Osteoblast (primary cell): ENCODE measurements around the gene BLOC1S4. TPM values are rescaled to one million over a fixed set of nuclear protein-coding genes. Genes with fewer than 3 reads are reported as not detected.
A peak's percentile ranks its signal among the peaks of the same experiment; 100 is the strongest.

Source experiments
- DNase-seq: peaks from one replicate; pipeline ENCODE4 v3.0.0; 2011; ENCODE audit warnings: low spot score, mixed read lengths; ENCODE audit not compliant: insufficient read length; ENCODE audit errors: missing footprints
- H2AFZ ChIP-seq: 2 replicates; pipeline ENCODE4 v1.6.0; 2011; ENCODE audit warnings: mild to moderate bottlenecking, low read length
- H3K27ac ChIP-seq: 2 replicates; pipeline ENCODE4 v1.5.1; 2011; ENCODE audit warnings: mild to moderate bottlenecking, low read depth, low read length, moderate library complexity
- H3K27me3 ChIP-seq: 2 replicates; pipeline ENCODE4 v1.6.0; 2012; ENCODE audit warnings: mild to moderate bottlenecking, control low read depth, inconsistent platforms, low read length, moderate library complexity; ENCODE audit not compliant: insufficient read depth
- H3K36me3 ChIP-seq: 2 replicates; pipeline ENCODE4 v1.5.1; 2011; ENCODE audit warnings: mild to moderate bottlenecking, low read length, control low read depth, moderate library complexity; ENCODE audit not compliant: insufficient read depth
- H3K4me1 ChIP-seq: 2 replicates; pipeline ENCODE4 v1.5.1; 2011; ENCODE audit warnings: mild to moderate bottlenecking, low read length, control low read depth, moderate library complexity; ENCODE audit not compliant: insufficient read depth
- H3K4me2 ChIP-seq: 2 replicates; pipeline ENCODE4 v1.6.0; 2011; ENCODE audit warnings: mild to moderate bottlenecking, low read length; ENCODE audit not compliant: insufficient read depth
- H3K4me3 ChIP-seq: fragments of 200-600 bp; sonication (generic); 3 replicates; pipeline ENCODE4 v1.5.1; 2012; ENCODE audit warnings: mild to moderate bottlenecking, low read length, inconsistent platforms; ENCODE audit not compliant: insufficient read depth
- H3K79me2 ChIP-seq: 2 replicates; pipeline ENCODE4 v1.6.0; 2012; ENCODE audit warnings: mild to moderate bottlenecking, low read length, control low read depth, inconsistent platforms; ENCODE audit not compliant: insufficient read depth
- H3K9me3 ChIP-seq: 2 replicates; pipeline ENCODE4 v1.5.1; 2011; ENCODE audit warnings: low read depth, low read length, control low read depth
- H4K20me1 ChIP-seq: 2 replicates; pipeline ENCODE4 v1.6.0; 2012; ENCODE audit warnings: mild to moderate bottlenecking, low read length, control low read depth; ENCODE audit not compliant: insufficient read depth
- CTCF ChIP-seq: IDR thresholded peaks from 2 replicates; pipeline ENCODE4 v1.5.1; 2011; ENCODE audit warnings: mild to moderate bottlenecking, low read depth, low read length, moderate library complexity; ENCODE audit errors: extremely low read depth
- total RNA-seq: library from RNA; depleted of rRNA; stranded (reverse); fragments of >200 nt; gene quantifications from 2 replicates; pipeline ENCODE4 v1.2.3, GENCODE V29; 2012

Gene BLOC1S4
- total RNA-seq, 1 donor, result 10.9 TPM

GRCh38 chr4:6727081-6727942 lies 11.3 kb downstream of the BLOC1S4 start:
- Histone ChIP-seq H3K27me3 (no peaks in the 10 kb centered on the region), H2AFZ (peak overlapping the region; percentile 81), H3K4me2 (peak overlapping the region; percentile 53), H3K9me3 (no peaks in the 10 kb centered on the region), H3K79me2 (no peaks in the 10 kb centered on the region), H3K4me1 (peaks cover 10% of the 10 kb centered on the region), H3K36me3 (no peaks in the 10 kb centered on the region), H3K4me3 (peak overlapping the region; percentile 48), H4K20me1 (no peaks in the 10 kb centered on the region), H3K27ac (peak overlapping the region; percentile 9)
- peak; percentile 95 for DNase-seq
- no peak for TF ChIP-seq CTCF

GRCh38 chr4:6727943-6728250 lies 11.9 kb downstream of the BLOC1S4 start:
- H3K4me1 ChIP-seq, result peaks cover 16% of the 10 kb centered on the region
- no peaks in the 10 kb centered on the region for H3K79me2 ChIP-seq
- H3K27me3 ChIP-seq, result no peaks in the 10 kb centered on the region
- peak; percentile 48 for DNase-seq
- H3K4me3 ChIP-seq, result no peak overlapping the region
- TF ChIP-seq CTCF, result no peak
- no peak overlapping the region for H2AFZ ChIP-seq
- H4K20me1 ChIP-seq, result no peaks in the 10 kb centered on the region
- H3K4me2 ChIP-seq, result peak overlapping the region; percentile 20
- no peaks in the 10 kb centered on the region for H3K9me3 ChIP-seq
- no peak overlapping the region for H3K27ac ChIP-seq
- H3K36me3 ChIP-seq, result no peaks in the 10 kb centered on the region

GRCh38 chr4:6728320-6729029 lies 12.5 kb downstream of the BLOC1S4 start:
- H3K4me1 ChIP-seq, result peaks cover 20% of the 10 kb centered on the region
- H3K9me3 ChIP-seq, result no peaks in the 10 kb centered on the region
- H3K36me3 ChIP-seq, result no peaks in the 10 kb centered on the region
- H3K27ac ChIP-seq, result no peak overlapping the region
- TF ChIP-seq CTCF, result no peak
- H3K79me2 ChIP-seq, result no peaks in the 10 kb centered on the region
- H2AFZ ChIP-seq, result no peak overlapping the region
- H3K4me3 ChIP-seq, result no peak overlapping the region
- peak; percentile 58 for DNase-seq
- H3K27me3 ChIP-seq, result no peaks in the 10 kb centered on the region
- no peak overlapping the region for H3K4me2 ChIP-seq
- H4K20me1 ChIP-seq, result no peaks in the 10 kb centered on the region
